GM11168 (cell line): ENCODE measurements around the gene MTSS2.
"Not testable (repeated sequence)": the region's sequence is repeated elsewhere in the genome, so short reads cannot be mapped to it uniquely, and the experiment has no call there.

ENCODE experiments used
- in situ Hi-C: fragments of 300-500 bp; cut with MboI; formaldehyde crosslinking; loops from one replicate; pipeline ENCODE4 v1.12.0; 2022; ENCODE audit warnings: low sequenced_read_pairs; ENCODE audit not compliant: unreplicated experiment

The MTSS2 gene

GRCh38 chr16:70657956-70658355 is 27.9 kb downstream of the MTSS2 start:
- in situ Hi-C loops: no loop called here

DNA sequence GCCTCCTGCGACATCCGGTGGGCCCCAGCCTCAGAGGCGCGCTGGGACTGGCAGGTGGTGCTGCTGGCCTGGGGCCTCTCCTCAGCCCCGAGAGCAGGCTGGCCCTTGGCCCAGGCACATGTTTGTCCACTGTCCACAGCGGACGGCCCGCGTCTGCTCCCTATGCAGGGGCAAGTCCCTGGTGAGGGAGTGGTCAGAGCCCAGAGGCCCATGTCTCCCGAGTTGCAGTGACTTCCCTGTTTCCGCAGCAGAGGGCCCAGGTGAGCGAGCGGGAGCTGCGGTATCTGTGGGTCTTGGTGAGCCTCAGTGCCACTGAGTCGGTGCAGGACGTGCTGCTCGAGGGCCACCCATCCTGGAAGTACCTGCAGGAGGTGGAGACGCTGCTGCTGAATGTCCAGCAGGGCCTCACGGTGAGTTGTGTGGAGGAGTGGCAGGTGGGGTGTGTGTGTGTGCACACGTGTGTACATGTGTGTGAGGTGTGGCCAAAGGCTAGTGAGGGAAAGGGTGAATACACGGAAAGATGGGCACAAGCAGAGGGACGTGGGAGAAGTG is 29.1 kb downstream of the MTSS2 start:
- in situ Hi-C loops: no loop called here

DNA sequence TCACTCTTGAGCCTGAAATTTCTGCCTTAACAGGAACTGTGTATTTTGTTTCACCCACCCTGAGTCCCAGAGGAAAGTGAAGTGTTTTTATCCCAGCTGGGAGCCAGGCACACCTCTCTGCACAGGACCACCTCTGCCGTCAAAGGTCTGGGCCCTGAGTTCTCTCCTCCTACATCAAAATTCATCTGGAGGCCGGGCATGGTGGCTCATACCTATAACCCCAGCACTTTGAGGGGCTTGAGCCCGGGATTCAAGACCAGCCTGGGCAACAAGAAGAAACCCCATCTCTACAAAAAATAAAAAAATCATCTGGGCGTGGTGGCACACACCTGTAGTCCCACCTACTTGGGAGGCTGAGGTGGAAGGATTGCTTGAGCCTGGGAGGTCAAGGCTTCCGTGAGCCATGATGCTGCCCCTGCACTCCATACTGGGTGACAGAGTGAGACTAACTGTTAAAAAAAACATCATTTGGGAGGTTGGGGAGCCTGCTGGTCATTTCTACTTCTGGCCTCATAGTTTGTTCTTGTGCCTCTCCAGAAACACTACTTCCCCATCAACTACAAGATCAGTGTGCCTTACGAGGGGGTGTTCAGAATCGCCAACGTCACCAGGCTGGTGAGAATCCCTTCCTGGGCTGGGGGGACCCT is 29.7 kb downstream of the MTSS2 start:
- in situ Hi-C loops: no loop called here

DNA sequence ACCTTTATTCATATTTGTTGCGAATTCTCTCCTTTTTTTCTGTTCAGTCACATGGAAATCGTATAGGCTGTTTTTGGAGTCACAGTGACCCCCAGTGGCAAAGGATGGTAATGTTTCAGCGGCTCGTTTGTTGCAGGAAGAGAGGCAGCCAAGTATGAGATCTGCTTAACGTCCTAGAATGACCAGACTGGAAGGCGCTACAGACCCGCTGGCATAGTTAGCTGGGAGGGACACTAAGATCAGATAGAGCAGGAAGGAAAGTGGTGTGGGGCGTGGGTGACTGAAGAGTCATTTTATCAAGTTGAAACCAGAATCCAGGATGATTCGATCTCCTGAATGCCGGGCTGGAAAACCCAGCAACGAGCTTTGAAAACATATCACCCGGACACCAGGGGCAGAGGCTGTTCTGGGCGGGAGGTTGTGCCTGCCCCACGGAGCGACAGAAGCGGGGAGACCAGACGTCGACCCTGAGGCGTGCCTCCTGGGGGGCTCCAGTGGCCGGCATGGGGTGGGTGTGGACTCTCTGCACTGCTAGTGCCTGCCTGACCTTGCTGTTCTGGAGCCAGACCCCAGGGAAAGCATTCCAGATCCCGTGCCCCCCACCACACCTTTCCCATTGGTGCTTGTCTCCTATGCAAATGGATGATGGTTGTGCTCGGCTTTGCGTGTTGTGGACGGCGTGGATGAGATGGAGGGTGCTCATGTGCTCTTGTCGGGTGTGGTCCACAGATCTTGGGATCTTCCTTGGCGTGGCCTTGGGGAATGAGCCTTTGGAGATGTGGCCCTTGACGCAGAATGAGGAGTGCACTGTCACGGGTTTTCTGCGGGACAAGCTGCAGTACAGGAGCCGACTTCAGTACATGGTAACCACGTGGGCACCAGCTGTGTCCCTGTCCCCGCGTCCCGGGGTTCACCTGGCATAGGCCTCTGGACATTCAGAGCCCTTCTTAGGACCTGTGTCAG is 31.8 kb downstream of the MTSS2 start:
- in situ Hi-C loops: no loop called here

- in situ Hi-C loops: no loop called here
Measured at GRCh38 chr16:70653406-70653805, 32.4 kb downstream of the MTSS2 start.

DNA sequence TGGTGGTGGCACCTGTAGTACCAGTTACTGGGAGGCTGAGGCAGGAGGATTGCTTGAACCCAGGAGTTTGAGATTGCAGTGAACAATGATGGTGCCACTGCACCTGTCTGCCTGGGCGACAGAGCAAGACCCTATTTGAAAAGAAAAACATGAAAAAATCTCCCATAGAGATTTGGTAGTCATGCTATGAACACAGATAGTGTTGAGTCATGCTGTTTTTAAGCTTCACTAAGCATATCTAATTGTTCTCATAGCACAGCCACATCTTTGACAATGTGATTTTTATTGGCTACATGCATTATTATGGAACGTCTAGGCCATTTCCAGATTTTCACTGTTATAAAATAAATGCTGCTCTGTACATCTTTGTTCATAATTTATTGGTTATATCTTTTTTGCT is 33.5 kb downstream of the MTSS2 start:
- in situ Hi-C loops: no loop called here

DNA sequence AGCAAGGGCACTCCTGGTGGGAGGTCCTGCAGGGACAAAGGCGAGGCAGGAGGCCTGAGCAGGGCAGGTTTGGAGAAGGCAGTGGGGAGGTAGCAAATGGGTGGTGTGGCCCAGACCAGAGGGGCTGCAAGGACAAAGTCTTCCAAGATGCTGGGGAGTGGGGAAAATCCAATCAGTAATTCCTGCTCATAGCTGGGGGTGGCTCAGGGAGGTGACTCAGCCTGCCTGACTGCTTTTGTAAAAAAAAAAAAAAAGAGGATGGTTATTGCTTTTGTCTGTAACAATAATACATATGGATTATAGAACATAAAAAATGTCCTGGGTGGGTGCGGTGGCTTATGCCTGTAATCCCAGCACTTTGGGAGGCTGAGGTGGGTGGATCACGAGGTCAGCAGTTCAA is 34.3 kb downstream of the MTSS2 start:
- in situ Hi-C loops: no loop called here

GRCh38 chr16:70650216-70650615 is 35.6 kb downstream of the MTSS2 start:
- in situ Hi-C loops: no loop called here

DNA sequence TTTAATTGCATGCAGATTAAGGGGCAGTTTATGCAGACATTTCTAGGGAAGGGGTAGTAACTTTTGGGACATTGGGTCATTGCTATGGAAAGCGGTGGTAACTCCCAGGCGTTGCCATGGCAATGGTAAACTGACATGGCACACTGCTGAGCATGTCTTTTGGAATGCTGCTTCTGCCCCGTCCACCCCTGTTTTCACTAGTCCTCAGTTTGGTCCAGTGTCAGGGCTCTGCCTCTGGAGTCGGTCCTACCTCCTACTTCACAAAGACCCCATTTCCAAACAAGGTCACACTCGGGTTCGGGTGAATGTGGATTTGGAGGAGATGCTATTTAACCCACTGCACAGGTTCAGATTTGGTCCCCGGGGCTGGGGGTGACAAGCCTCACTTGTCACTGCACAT is 36.6 kb downstream of the MTSS2 start:
- in situ Hi-C loops: no loop called here

GRCh38 chr16:70648606-70649005 is 37.2 kb downstream of the MTSS2 start:
- in situ Hi-C loops: no loop called here

DNA sequence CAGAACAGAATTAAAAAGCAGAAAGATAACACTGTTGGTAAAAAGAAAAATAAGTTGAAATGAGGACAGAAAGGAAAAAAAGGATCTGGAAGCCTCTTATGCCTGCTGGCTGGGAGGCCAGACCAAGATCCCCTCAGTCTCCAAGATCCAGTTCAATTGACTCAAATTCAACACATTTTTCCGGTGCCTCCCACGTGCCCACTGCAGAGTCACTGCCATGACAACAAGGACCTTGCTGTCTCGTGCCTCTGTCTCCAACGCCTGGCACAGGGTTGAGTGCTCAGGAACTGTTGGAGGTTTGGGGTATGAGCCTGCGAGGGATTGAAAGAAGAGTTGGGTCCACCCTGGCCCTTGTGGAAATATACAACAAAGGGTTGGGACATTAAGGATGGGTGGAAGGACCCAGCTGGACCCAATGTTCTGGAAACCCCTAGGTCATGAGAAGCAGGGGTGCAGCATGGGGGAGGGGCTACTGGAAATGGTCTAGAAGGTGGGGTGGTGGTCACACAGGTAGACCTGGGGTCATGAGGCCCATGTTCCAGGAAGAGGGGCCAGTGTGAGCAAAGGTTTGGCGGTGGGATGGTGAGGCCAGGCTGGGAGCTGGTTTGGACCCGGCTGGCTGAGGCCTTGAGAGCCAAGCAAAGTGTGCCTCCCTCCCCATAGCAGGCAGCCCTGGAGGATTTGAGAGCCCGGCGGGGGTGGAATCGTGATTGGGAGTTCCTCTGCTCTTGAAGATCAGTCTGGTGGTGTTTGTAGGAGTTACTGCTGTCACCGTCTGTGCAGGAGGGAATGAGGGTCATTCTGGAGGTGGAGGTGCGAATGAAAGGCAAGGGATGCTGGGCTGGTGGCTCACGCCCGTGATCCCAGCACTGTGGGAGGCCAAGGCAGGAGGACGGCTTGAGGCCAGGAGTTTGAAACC is 38.2 kb downstream of the MTSS2 start:
- in situ Hi-C loops: no loop called here

GRCh38 chr16:70646260-70647241 is 39.3 kb downstream of the MTSS2 start, which contains the start of gene IL34:
Gene IL34 (plus strand): TSS chr16:70646559. CDS start chr16:70646948, 389 bp downstream.
- in situ Hi-C loops: no loop called here

DNA sequence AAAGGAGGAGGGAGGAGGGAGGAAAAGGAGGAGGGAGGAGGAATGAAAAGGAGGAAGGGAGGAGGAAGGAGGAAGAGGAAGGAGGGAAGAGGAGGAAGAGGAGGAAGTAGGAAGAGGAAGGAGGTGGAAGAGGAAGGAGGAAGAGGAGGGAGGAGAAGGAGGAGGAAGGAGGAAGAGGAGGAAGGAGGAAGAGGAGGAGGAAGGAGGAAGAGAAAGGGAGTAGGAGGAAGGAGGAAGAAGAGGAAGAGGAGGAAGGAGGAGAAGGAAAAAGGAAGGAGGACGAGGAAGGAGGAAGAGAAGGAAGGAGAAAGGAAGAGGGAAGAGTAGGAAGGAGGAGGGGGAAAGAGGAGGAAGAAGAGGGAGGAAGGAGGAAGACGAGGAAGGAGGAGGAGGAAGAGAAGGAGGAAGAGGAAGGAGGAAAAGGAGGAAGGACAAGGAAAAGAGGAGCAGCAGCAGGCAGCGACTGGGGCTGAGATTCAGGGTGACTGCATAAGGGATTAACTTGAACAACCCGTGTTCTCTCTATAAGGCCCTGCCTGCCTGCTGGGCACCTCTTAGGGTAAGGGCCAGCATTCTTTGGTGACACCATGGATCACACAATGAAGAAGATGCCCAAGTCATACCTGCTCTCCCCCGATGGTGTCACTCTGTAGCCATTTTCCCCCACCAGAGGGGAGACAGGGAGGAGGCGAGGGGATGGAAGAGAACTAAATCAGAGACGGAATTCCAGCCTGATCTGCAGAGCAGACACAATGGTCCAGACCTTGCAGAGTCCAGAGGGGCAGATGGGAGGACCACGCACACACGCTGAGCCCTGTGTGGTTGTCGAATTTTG is 40.9 kb downstream of the MTSS2 start:
- in situ Hi-C loops: no loop called here

GRCh38 chr16:70643264-70643663 is 42.6 kb downstream of the MTSS2 start:
- in situ Hi-C loops: not testable (repeated sequence)

DNA sequence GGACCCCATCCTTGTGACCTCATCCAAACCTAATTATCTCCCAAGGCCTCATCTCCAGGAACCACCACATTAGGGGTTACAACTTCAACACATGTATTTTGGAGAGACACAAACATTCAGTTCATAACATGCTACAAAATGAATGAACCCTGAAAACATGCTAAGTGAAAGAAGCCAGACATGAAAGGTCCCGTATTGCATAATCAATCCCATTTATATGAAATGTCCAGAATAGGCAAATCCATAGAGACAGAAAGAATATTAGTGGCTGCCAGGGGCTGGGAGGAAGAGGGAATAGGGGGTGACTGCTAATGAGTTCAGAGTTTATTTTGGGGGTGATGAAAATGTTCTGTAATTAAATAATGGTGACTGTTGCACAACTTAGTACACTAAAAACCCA is 43.2 kb downstream of the MTSS2 start:
- in situ Hi-C loops: no loop called here

DNA sequence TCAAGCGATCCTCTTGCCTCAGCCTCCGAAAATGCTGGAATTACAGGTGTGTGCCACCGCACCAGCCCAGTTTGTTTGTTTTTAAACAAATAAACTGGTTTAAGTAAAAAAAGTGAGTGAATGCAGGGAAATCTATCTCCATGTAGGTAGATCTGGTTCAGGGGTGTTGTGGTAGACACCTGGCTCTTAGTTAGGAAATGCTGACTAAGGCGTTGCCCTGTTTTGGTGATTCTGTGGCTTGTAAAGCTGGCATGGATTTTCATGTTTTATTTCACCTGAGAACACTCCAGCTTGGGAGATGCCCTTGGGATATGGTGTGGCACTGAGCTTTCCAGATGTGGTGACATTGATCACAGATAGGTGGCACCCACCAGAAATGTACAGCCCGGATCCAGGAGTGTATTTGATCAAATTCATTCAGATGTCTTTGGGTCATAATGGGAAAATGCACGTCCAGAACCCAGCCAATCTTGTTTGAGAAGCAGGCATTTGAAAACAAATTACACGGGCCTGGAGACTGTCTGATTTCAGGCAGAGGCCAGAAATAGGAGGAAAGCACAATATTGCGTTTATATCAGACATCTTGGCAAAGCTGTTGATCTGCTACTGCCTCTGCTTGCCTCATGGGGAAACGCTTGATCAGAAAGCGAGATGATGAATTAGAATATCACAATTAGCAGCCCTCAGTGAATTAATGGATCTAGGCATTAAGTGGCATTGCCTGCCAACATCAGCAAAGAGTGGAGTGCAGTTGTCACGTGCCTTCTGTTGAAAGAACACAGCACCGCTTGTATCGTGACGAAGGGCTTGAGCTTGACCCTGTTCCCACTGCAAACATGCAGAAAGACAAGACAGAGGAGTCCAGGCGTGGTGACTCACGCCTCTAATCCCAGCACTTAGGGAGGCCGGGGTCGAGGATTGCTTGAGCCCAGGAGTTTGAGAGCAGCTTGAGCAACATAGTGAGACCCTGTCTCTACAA is 46.8 kb downstream of the MTSS2 start:
- in situ Hi-C loops: no loop called here
